Stimulated activated naive CD8-positive, alpha-beta T cell treated with anti-CD3 and anti-CD28 coated beads, Interleukin-15, Interleukin-2, amounts not matched to agents 100 ng/mL and 50 ng/mL, for 24 hours (primary cell): ENCODE data around the gene MAST2.

Experiments
- H3K27ac Mint-ChIP-seq: one replicate; pipeline ENCODE4 v1.8.0; 2021; ENCODE audit warnings: mild to moderate bottlenecking, mixed read lengths
- H3K27me3 Mint-ChIP-seq: one replicate; pipeline ENCODE4 v1.8.0; 2021; ENCODE audit warnings: mixed read lengths
- H3K36me3 Mint-ChIP-seq: one replicate; pipeline ENCODE4 v1.8.0; 2021; ENCODE audit warnings: low read depth, mixed read lengths
- H3K4me1 Mint-ChIP-seq: one replicate; pipeline ENCODE4 v1.8.0; 2021; ENCODE audit warnings: low read depth, mixed read lengths
- H3K4me3 Mint-ChIP-seq: one replicate; pipeline ENCODE4 v1.8.0; 2021; ENCODE audit warnings: mild to moderate bottlenecking, mixed read lengths
- H3K9me3 Mint-ChIP-seq: one replicate; pipeline ENCODE4 v1.8.0; 2021; ENCODE audit warnings: mixed read lengths

MAST2 gene

GRCh38 chr1:46008585-46008984 is 205.2 kb downstream of the MAST2 start:
- no peaks in the 10 kb centered on the region for H3K4me1 Mint-ChIP-seq
- H3K27ac Mint-ChIP-seq = no peak overlapping the region
- no peaks in the 10 kb centered on the region for H3K27me3 Mint-ChIP-seq
- H3K9me3 Mint-ChIP-seq = no peaks in the 10 kb centered on the region
- peaks cover 52% of the 10 kb centered on the region for H3K36me3 Mint-ChIP-seq
- H3K4me3 Mint-ChIP-seq = no peak overlapping the region

DNA sequence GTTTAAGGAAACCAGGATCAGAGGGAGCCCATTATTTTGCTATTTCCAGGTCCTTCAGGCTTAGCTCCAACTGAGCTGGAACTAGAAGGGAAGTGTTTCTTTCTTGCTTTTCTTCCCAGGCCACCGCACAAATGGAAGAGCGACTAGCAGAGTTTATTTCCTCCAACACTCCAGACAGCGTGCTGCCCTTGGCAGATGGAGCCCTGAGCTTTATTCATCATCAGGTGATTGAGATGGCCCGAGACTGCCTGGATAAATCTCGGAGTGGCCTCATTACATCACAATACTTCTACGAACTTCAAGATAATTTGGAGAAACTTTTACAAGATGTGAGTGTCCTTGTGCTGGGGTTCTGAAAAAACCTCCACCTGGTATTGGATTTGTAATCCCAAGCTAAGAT is 207.2 kb downstream of the MAST2 start:
- Mint-ChIP-seq H3K4me1 (no peaks in the 10 kb centered on the region), H3K9me3 (no peaks in the 10 kb centered on the region), H3K27me3 (no peaks in the 10 kb centered on the region), H3K36me3 (peaks cover 56% of the 10 kb centered on the region), H3K4me3 (no peak overlapping the region), H3K27ac (no peak overlapping the region)

GRCh38 chr1:46011121-46011695 is 207.8 kb downstream of the MAST2 start:
- no peaks in the 10 kb centered on the region for H3K9me3 Mint-ChIP-seq

DNA sequence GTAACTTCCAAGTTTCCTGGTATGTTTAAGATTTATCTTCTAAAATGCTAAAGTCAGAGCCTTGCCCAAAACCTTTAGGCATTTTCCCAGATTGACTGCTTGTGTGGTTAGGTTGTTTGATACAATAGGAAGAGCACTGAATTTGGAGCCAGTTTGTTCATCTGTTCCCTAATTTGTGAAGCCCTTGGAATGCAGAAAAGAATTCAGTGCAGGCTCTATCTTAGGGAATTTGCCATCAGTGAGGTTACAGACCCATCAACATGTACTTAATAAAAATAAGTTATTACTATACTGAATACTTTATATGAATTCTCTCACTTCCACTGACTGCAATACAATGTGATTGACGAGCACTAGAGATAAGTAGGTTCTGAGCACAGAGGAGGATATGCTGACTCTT is 208.8 kb downstream of the MAST2 start:
- Mint-ChIP-seq H3K4me1 (no peaks in the 10 kb centered on the region), H3K36me3 (peaks cover 49% of the 10 kb centered on the region), H3K27ac (no peak overlapping the region), H3K27me3 (no peaks in the 10 kb centered on the region), H3K9me3 (no peaks in the 10 kb centered on the region), H3K4me3 (no peak overlapping the region)

More at GRCh38 chr1:46011121-46011695, 207.8 kb downstream of the MAST2 start:
- Mint-ChIP-seq H3K4me1 (no peaks in the 10 kb centered on the region), H3K36me3 (peaks cover 56% of the 10 kb centered on the region), H3K4me3 (no peak overlapping the region), H3K27ac (no peak overlapping the region), H3K27me3 (no peaks in the 10 kb centered on the region)

DNA sequence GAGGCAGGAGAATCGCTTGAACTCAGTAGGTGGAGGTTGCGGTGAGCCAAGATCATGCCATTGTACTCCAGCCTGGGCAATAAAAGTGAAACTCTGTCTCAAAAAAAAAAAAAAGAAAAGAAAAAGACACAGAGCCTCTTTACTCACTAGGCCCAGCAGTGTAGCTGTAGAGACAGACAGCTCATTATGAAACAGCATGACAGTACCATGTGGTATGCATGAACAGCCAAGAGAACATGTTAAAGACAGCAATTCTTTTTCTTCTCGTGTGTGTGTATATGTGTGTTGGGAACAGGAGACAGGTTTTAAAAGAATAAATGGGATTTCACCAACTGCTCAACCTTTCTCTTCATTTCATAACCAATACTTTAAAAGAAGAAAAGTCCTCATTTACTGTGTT is 210.2 kb downstream of the MAST2 start:
- Mint-ChIP-seq H3K9me3 (no peaks in the 10 kb centered on the region), H3K36me3 (peaks cover 37% of the 10 kb centered on the region), H3K27me3 (no peaks in the 10 kb centered on the region), H3K27ac (no peak overlapping the region), H3K4me1 (no peaks in the 10 kb centered on the region), H3K4me3 (no peak overlapping the region)

- Mint-ChIP-seq H3K27me3 (no peaks in the 10 kb centered on the region), H3K36me3 (peaks cover 7% of the 10 kb centered on the region), H3K4me3 (no peak overlapping the region), H3K27ac (no peak overlapping the region), H3K4me1 (no peaks in the 10 kb centered on the region), H3K9me3 (no peaks in the 10 kb centered on the region)
Measured at GRCh38 chr1:46017876-46018503, 214.6 kb downstream of the MAST2 start.

DNA sequence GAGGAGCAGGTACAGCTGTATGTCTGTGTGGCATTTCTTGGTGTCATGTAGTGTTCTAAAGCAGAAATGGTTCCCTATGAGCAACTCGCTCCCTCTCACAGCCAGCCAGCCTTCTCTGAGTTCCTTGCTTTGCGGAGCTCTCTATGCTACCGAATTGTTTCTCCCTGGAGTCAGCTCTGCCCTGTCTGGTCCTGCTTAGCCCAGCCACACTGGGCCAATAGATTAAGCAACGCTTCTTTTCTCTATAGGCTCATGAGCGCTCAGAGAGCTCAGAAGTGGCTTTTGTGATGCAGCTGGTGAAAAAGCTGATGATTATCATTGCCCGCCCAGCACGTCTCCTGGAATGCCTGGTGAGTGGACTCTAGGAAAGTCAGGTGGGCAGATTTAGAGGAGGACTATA is 215.9 kb downstream of the MAST2 start:
- Mint-ChIP-seq H3K4me3 (no peak overlapping the region), H3K27ac (no peak overlapping the region), H3K27me3 (no peaks in the 10 kb centered on the region), H3K9me3 (no peaks in the 10 kb centered on the region), H3K4me1 (no peaks in the 10 kb centered on the region), H3K36me3 (peaks cover 8% of the 10 kb centered on the region)

DNA sequence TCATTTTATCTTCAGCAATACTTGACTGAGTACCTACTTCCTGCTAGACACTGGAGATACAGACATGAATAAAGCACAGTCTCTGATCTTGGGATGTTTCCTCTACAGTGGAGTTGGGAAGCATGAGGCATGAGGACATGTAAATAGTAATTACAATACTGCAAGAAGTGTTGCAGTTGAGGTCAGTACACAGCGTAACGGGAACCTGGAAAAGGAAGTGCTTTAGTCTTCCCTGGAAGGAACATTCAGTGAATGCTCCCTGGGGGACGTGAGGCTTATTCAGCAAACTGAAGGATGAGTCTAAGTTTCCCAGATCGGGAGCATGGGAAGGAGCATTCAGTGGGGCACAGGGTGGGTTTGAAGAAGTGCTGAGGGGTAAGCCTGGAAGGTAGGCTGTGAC is 216.6 kb downstream of the MAST2 start:
- peaks cover 4% of the 10 kb centered on the region for H3K36me3 Mint-ChIP-seq
- H3K27ac Mint-ChIP-seq = no peak overlapping the region
- no peaks in the 10 kb centered on the region for H3K9me3 Mint-ChIP-seq
- H3K4me3 Mint-ChIP-seq = no peak overlapping the region
- H3K4me1 Mint-ChIP-seq = no peaks in the 10 kb centered on the region
- H3K27me3 Mint-ChIP-seq = no peaks in the 10 kb centered on the region

GRCh38 chr1:46021046-46021996 is 217.9 kb downstream of the MAST2 start:
- no peaks in the 10 kb centered on the region for H3K9me3 Mint-ChIP-seq
- H3K4me3 Mint-ChIP-seq = no peak overlapping the region
- peaks cover 4% of the 10 kb centered on the region for H3K36me3 Mint-ChIP-seq
- no peak overlapping the region for H3K27ac Mint-ChIP-seq
- no peaks in the 10 kb centered on the region for H3K4me1 Mint-ChIP-seq
- H3K27me3 Mint-ChIP-seq = no peaks in the 10 kb centered on the region

DNA sequence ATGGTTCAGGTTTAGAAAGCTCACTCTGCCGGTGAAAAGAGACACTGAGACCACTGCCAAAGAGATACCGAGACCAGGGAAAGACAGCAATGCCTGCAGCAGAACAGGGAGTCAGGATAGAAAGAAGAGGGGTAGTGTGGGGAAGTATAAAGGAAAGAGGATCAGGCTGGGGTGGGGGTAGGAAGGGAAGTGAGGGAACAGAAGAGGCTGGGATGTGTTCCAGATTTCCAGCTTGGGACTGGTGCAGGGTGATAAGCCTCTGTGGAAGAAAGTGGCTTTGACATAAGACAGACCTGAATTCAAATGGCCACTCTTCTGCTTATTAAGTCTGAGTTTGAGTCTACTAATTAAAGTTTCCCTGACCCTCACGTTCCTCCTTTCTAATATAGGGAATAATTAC is 223.1 kb downstream of the MAST2 start:
- no peak overlapping the region for H3K27ac Mint-ChIP-seq
- H3K4me3 Mint-ChIP-seq = no peak overlapping the region
- no peaks in the 10 kb centered on the region for H3K27me3 Mint-ChIP-seq
- peaks cover 4% of the 10 kb centered on the region for H3K36me3 Mint-ChIP-seq
- no peaks in the 10 kb centered on the region for H3K4me1 Mint-ChIP-seq
- no peaks in the 10 kb centered on the region for H3K9me3 Mint-ChIP-seq

GRCh38 chr1:46027788-46028573 is 224.6 kb downstream of the MAST2 start:
- H3K4me3 Mint-ChIP-seq = no peak overlapping the region
- H3K27me3 Mint-ChIP-seq = no peaks in the 10 kb centered on the region
- no peaks in the 10 kb centered on the region for H3K9me3 Mint-ChIP-seq
- H3K4me1 Mint-ChIP-seq = no peaks in the 10 kb centered on the region
- no peak overlapping the region for H3K27ac Mint-ChIP-seq
- H3K36me3 Mint-ChIP-seq = peaks cover 4% of the 10 kb centered on the region

GRCh38 chr1:46030074-46030870 is 226.9 kb downstream of the MAST2 start:
- Mint-ChIP-seq H3K27ac (no peak overlapping the region), H3K4me3 (no peak overlapping the region), H3K27me3 (no peaks in the 10 kb centered on the region), H3K9me3 (no peaks in the 10 kb centered on the region), H3K36me3 (no peaks in the 10 kb centered on the region), H3K4me1 (no peaks in the 10 kb centered on the region)

DNA sequence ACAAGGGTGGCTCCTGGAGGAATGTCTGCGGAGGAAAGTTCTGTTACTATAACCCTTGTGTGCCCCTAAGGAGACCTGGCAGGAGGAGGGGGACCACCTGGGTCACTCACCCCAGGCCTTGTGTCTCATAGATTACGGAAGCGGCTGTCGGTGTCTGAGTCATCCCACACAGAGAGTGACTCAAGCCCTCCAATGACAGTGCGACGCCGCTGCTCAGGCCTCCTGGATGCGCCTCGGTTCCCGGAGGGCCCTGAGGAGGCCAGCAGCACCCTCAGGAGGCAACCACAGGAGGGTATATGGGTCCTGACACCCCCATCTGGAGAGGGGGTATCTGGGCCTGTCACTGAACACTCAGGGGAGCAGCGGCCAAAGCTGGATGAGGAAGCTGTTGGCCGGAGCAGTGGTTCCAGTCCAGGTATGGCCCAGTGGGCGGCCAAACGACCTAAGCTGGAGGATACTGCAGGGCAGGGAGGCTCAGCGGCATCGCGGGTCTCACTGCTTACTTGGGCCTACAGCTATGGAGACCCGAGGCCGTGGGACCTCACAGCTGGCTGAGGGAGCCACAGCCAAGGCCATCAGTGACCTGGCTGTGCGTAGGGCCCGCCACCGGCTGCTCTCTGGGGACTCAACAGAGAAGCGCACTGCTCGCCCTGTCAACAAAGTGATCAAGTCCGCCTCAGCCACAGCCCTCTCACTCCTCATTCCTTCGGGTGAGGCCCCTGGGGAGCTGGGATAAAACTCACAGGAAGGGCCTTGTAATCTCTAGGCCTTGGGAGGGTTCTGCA is 227.7 kb downstream of the MAST2 start:
- Mint-ChIP-seq H3K27ac (no peak overlapping the region), H3K36me3 (no peaks in the 10 kb centered on the region), H3K27me3 (no peaks in the 10 kb centered on the region)

More for the DNA sequence above, 227.7 kb downstream of the MAST2 start:
- Mint-ChIP-seq H3K9me3 (no peaks in the 10 kb centered on the region), H3K4me1 (no peaks in the 10 kb centered on the region), H3K4me3 (no peak overlapping the region)
